HUES48 (cell line): ENCODE data around the gene AGAP1.

Experiments used
- H3K27ac ChIP-seq: one replicate; pipeline ENCODE4 v1.7.0; 2013; ENCODE audit warnings: low read depth, low read length, inconsistent platforms
- H3K27me3 ChIP-seq: 2 replicates; pipeline ENCODE4 v1.6.1; 2013; ENCODE audit warnings: mild to moderate bottlenecking, low read length; ENCODE audit not compliant: control insufficient read depth, insufficient read depth
- H3K36me3 ChIP-seq: 2 replicates; pipeline ENCODE4 v1.6.1; 2013; ENCODE audit warnings: low read length; ENCODE audit not compliant: control insufficient read depth, insufficient read depth
- H3K4me1 ChIP-seq: 2 replicates; pipeline ENCODE4 v1.6.1; 2013; ENCODE audit warnings: mild to moderate bottlenecking, low read length; ENCODE audit not compliant: control insufficient read depth, insufficient read depth
- H3K4me3 ChIP-seq: 2 replicates; pipeline ENCODE4 v1.5.1; 2013; ENCODE audit warnings: mild to moderate bottlenecking, low read depth, low read length
- H3K9ac ChIP-seq: 2 replicates; pipeline ENCODE4 v1.6.1; 2013; ENCODE audit warnings: mild to moderate bottlenecking, low read depth, low read length, moderate library complexity
- H3K9me3 ChIP-seq: 2 replicates; pipeline ENCODE4 v1.6.1; 2013; ENCODE audit warnings: low read length; ENCODE audit not compliant: control insufficient read depth, insufficient read depth

The AGAP1 gene

GRCh38 chr2:235462415-235462790, 31.4 kb upstream of the AGAP1 start:
- Histone ChIP-seq H3K4me3 (no peak overlapping the region), H3K9me3 (no peaks in the 10 kb centered on the region), H3K27ac (no peak overlapping the region), H3K4me1 (no peaks in the 10 kb centered on the region), H3K27me3 (no peaks in the 10 kb centered on the region), H3K36me3 (no peaks in the 10 kb centered on the region), H3K9ac (no peak overlapping the region)

GRCh38 chr2:235463893-235464292, 29.9 kb upstream of the AGAP1 start:
- no peaks in the 10 kb centered on the region for H3K27me3 ChIP-seq
- peaks cover 3% of the 10 kb centered on the region; the same call in 1 of the 2 replicates for H3K4me1 ChIP-seq
- H3K4me3 ChIP-seq = no peak overlapping the region
- H3K36me3 ChIP-seq = no peaks in the 10 kb centered on the region
- no peak overlapping the region for H3K9ac ChIP-seq
- H3K27ac ChIP-seq = no peak overlapping the region
- no peaks in the 10 kb centered on the region for H3K9me3 ChIP-seq

GRCh38 chr2:235467588-235467987, 26.3 kb upstream of the AGAP1 start:
- H3K36me3 ChIP-seq = no peaks in the 10 kb centered on the region
- no peak overlapping the region for H3K27ac ChIP-seq

GRCh38 chr2:235468978-235469655, 24.7 kb upstream of the AGAP1 start:
- no peaks in the 10 kb centered on the region for H3K36me3 ChIP-seq
- no peak overlapping the region for H3K4me3 ChIP-seq
- no peak overlapping the region for H3K9ac ChIP-seq
- no peak overlapping the region for H3K27ac ChIP-seq
- no peaks in the 10 kb centered on the region for H3K27me3 ChIP-seq
- H3K9me3 ChIP-seq = no peaks in the 10 kb centered on the region
- H3K4me1 ChIP-seq = peaks cover 8% of the 10 kb centered on the region

More at GRCh38 chr2:235467588-235467987, 26.3 kb upstream of the AGAP1 start:
- Histone ChIP-seq H3K4me3 (no peak overlapping the region), H3K27me3 (no peaks in the 10 kb centered on the region), H3K9ac (no peak overlapping the region), H3K4me1 (peaks cover 8% of the 10 kb centered on the region), H3K9me3 (no peaks in the 10 kb centered on the region)

- no peaks in the 10 kb centered on the region for H3K9me3 ChIP-seq
Observed at GRCh38 chr2:235471186-235471747, 22.6 kb upstream of the AGAP1 start.

GRCh38 chr2:235472443-235472842, 21.4 kb upstream of the AGAP1 start:
- H3K4me3 ChIP-seq = no peak overlapping the region
- H3K9me3 ChIP-seq = no peaks in the 10 kb centered on the region
- H3K36me3 ChIP-seq = no peaks in the 10 kb centered on the region
- no peak overlapping the region for H3K9ac ChIP-seq
- H3K4me1 ChIP-seq = peaks cover 8% of the 10 kb centered on the region
- no peak overlapping the region for H3K27ac ChIP-seq
- H3K27me3 ChIP-seq = no peaks in the 10 kb centered on the region

More at GRCh38 chr2:235471186-235471747, 22.6 kb upstream of the AGAP1 start:
- H3K27ac ChIP-seq = no peak overlapping the region
- no peak overlapping the region for H3K9ac ChIP-seq
- peaks cover 8% of the 10 kb centered on the region for H3K4me1 ChIP-seq
- H3K27me3 ChIP-seq = no peaks in the 10 kb centered on the region
- no peaks in the 10 kb centered on the region for H3K36me3 ChIP-seq
- H3K4me3 ChIP-seq = no peak overlapping the region

GRCh38 chr2:235478609-235479008, 15.2 kb upstream of the AGAP1 start:
- H3K27me3 ChIP-seq = no peaks in the 10 kb centered on the region
- no peak overlapping the region for H3K9ac ChIP-seq
- H3K27ac ChIP-seq = no peak overlapping the region
- H3K4me1 ChIP-seq = no peaks in the 10 kb centered on the region
- no peak overlapping the region for H3K4me3 ChIP-seq
- no peaks in the 10 kb centered on the region for H3K36me3 ChIP-seq
- H3K9me3 ChIP-seq = no peaks in the 10 kb centered on the region

GRCh38 chr2:235479604-235480003, 14.2 kb upstream of the AGAP1 start:
- Histone ChIP-seq H3K36me3 (no peaks in the 10 kb centered on the region), H3K4me1 (no peaks in the 10 kb centered on the region), H3K9me3 (no peaks in the 10 kb centered on the region), H3K27me3 (no peaks in the 10 kb centered on the region), H3K4me3 (no peak overlapping the region), H3K9ac (no peak overlapping the region), H3K27ac (no peak overlapping the region)

GRCh38 chr2:235480614-235481013, 13.2 kb upstream of the AGAP1 start:
- H3K4me3 ChIP-seq = no peak overlapping the region
- H3K9me3 ChIP-seq = no peaks in the 10 kb centered on the region
- H3K36me3 ChIP-seq = no peaks in the 10 kb centered on the region
- H3K27ac ChIP-seq = no peak overlapping the region
- H3K4me1 ChIP-seq = no peaks in the 10 kb centered on the region
- H3K27me3 ChIP-seq = no peaks in the 10 kb centered on the region
- H3K9ac ChIP-seq = no peak overlapping the region

- Histone ChIP-seq H3K27ac (no peak overlapping the region), H3K36me3 (no peaks in the 10 kb centered on the region), H3K4me1 (no peaks in the 10 kb centered on the region), H3K9ac (no peak overlapping the region), H3K9me3 (no peaks in the 10 kb centered on the region), H3K4me3 (no peak overlapping the region), H3K27me3 (no peaks in the 10 kb centered on the region)
Observed at GRCh38 chr2:235483313-235483712, 10.5 kb upstream of the AGAP1 start.

GRCh38 chr2:235485362-235485761, 8.5 kb upstream of the AGAP1 start:
- H3K27me3 ChIP-seq = no peaks in the 10 kb centered on the region
- H3K9me3 ChIP-seq = no peaks in the 10 kb centered on the region
- H3K4me1 ChIP-seq = no peaks in the 10 kb centered on the region
- H3K4me3 ChIP-seq = no peak overlapping the region
- no peak overlapping the region for H3K27ac ChIP-seq
- no peak overlapping the region for H3K9ac ChIP-seq
- no peaks in the 10 kb centered on the region for H3K36me3 ChIP-seq
